Measurements from ENCODE around the gene EPHA2.

EPHA2 gene

DNA sequence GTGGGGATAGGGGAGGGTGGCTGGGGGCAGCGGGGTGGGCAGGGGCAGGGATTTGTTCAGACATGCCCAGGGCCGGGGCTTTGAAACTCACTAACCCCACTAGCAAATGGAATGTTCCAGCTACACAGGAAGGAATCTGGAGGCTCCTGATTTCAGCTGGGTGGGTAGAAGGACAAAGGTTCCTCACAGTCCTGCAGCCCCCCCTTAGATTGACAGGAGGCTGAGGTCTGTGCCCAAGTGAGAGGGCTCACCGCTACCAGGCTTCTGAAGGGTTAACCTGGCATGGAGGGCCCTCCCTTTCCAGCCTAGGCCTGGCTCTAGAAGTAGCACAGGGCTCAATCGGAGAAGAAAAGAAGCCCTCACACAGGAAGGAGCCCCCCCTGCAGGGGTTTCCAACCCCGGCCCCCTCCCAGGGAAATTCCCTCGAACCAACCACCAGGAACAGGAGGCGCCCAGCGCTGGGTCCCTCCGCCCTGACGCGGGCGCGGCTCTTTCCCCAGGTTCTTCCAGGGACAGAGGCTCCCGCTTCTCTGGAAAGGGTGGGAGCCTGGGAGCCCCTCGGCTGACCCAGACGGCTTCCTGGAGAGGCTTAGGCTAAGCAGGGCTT is 3.3 kb downstream of the EPHA2 start:
- Histone ChIP-seq H3K36me3 (ENCODE audit: control insufficient read depth, insufficient read depth, low read length, severe bottlenecking) (no peaks in the 10 kb centered on the region), H3K9ac (ENCODE audit: low read length) (no peak overlapping the region), H3K27me3 (replicated peaks; ENCODE audit: control insufficient read depth, insufficient read depth, low read length) (no peaks in the 10 kb centered on the region), H3K9me3 (ENCODE audit: control insufficient read depth, low read length) (no peaks in the 10 kb centered on the region), H3K4me3 (ENCODE audit: low read length) (no peak overlapping the region), H3K4me1 (ENCODE audit: control insufficient read depth, insufficient read depth, low read length) (peaks cover 32% of the 10 kb centered on the region)
- peak; percentile 70 for DNase-seq (ENCODE audit: low read depth)

DNA sequence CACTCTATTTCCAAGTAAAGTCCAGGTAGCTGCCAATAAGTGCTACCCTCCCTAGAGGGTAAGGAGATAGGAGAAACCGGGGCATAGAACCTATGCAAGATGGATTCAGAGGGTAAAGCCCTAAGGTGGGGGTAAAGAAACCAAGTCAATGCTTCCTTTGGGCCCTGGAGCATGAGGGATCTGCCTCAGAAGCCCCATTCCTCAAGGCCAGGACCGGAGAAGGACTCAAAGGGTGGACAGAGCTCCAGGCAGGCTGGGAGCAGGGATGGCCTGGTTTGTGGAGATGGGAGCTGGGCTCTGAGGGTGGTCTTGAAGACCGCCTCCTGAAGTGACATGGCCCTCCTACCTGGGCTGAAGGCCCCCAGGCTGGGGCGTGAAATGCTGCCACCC is 3.9 kb downstream of the EPHA2 start:
- Histone ChIP-seq H3K4me3 (ENCODE audit: low read length) (no peak overlapping the region), H3K36me3 (ENCODE audit: control insufficient read depth, insufficient read depth, low read length, severe bottlenecking) (no peaks in the 10 kb centered on the region), H3K4me1 (ENCODE audit: control insufficient read depth, insufficient read depth, low read length) (peaks cover 36% of the 10 kb centered on the region), H3K27me3 (replicated peaks; ENCODE audit: control insufficient read depth, insufficient read depth, low read length) (no peaks in the 10 kb centered on the region), H3K9me3 (ENCODE audit: control insufficient read depth, low read length) (no peaks in the 10 kb centered on the region), H3K9ac (ENCODE audit: low read length) (no peak overlapping the region)
- DNase-seq (ENCODE audit: low read depth), result peak; percentile 22

DNA sequence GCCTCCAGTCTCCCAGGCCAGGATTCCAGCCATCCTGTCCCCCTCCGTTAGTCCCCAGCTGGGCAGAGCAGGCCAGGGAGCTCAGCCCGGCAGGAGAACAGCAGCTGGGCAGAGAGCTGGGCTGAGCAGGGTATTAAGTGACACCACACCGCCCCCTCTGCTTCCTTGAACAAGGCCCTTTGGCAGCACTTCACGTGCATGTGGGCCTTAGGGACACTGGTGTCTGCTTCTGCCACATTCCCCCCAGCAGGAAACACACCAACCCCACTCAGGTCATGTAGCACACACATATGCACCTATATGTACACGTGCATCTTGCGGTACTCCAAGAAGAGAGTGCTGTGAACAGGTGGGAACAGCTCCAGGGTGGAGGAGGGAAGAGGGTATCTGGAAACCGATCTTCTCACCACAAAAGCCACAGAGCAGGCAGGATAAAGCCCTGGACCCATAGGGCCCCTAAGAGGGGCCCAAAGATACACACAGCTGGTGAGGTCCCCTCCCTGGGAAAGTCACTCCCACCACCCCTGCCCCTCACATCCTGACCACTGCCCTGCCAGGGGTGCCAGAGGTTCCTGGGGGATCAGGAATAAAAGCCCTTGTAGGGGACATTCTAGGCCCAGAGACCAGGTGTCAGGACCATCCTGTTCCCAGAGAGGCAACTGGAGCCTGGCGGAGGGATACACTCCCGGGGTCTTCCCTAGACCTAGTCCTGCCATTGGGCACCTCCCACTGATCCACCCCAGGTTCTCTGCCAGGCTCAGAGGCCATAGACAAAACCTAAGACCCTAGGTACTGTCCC is 4.5 kb downstream of the EPHA2 start:
- Histone ChIP-seq H3K4me1 (ENCODE audit: control insufficient read depth, insufficient read depth, low read length) (peaks cover 42% of the 10 kb centered on the region), H3K36me3 (ENCODE audit: control insufficient read depth, insufficient read depth, low read length, severe bottlenecking) (no peaks in the 10 kb centered on the region), H3K4me3 (ENCODE audit: low read length) (no peak overlapping the region), H3K9ac (ENCODE audit: low read length) (peak overlapping the region; percentile 19), H3K27me3 (replicated peaks; ENCODE audit: control insufficient read depth, insufficient read depth, low read length) (no peaks in the 10 kb centered on the region), H3K9me3 (ENCODE audit: control insufficient read depth, low read length) (no peaks in the 10 kb centered on the region)
- peak; percentile 77 for DNase-seq (ENCODE audit: low read depth)

DNA sequence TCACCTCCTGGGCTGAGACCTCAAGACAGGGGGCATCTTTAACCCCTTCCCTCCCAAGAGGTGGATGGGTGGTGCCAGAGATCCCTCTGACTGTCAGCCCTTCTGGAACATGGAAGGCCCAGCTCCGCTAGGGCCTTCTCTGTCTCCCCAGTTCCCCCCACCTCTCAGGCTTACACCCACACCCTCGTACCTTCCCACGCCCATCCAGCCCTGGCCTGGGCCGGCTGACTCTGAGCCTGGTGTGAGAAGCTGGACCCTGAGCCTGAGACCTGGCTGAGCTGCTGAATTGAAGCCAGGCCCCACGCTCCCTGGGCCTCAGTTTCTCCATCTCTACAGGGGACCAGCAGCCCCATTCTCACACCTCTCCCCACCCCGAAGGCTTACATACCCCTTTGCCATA is 5.4 kb downstream of the EPHA2 start:
- DNase-seq (ENCODE audit: low read depth), result no peak
- Histone ChIP-seq H3K4me1 (ENCODE audit: control insufficient read depth, insufficient read depth, low read length) (peaks cover 47% of the 10 kb centered on the region), H3K36me3 (ENCODE audit: control insufficient read depth, insufficient read depth, low read length, severe bottlenecking) (no peaks in the 10 kb centered on the region)

GRCh38 chr1:16149702-16150488 is 6.0 kb downstream of the EPHA2 start:
- H3K4me3 ChIP-seq (ENCODE audit: low read length), result no peak overlapping the region
- DNase-seq (ENCODE audit: low read depth), result no peak
- peaks cover 47% of the 10 kb centered on the region for H3K4me1 ChIP-seq (ENCODE audit: control insufficient read depth, insufficient read depth, low read length)
- H3K9ac ChIP-seq (ENCODE audit: low read length), result peak overlapping the region; percentile 19
- no peaks in the 10 kb centered on the region for H3K36me3 ChIP-seq (ENCODE audit: control insufficient read depth, insufficient read depth, low read length, severe bottlenecking)
- H3K9me3 ChIP-seq (ENCODE audit: control insufficient read depth, low read length), result no peaks in the 10 kb centered on the region
- no peaks in the 10 kb centered on the region for H3K27me3 ChIP-seq (replicated peaks; ENCODE audit: control insufficient read depth, insufficient read depth, low read length)

More for the DNA sequence above, 5.4 kb downstream of the EPHA2 start:
- Histone ChIP-seq H3K9me3 (ENCODE audit: control insufficient read depth, low read length) (no peaks in the 10 kb centered on the region), H3K9ac (ENCODE audit: low read length) (peak overlapping the region; percentile 19), H3K27me3 (replicated peaks; ENCODE audit: control insufficient read depth, insufficient read depth, low read length) (no peaks in the 10 kb centered on the region), H3K4me3 (ENCODE audit: low read length) (no peak overlapping the region)

DNA sequence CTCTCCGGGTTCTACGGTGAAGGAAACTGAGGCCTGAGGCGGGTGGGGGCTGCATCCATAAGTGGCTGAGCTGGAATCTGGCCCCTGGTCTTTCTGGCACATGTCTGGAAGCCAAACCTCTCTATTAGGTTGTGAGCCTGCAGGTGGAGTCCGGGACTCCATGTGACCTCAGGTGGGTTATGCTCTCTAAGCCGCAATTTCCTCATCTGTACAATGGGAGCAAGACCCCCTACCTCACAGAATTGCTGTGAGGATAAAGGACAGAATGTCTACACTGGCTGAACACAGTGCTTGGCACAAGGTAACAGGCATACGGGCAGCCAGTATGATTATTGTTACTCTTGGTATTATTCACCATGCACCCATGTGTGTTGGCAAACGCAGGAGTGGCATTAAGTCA is 6.7 kb downstream of the EPHA2 start:
- peaks cover 47% of the 10 kb centered on the region for H3K4me1 ChIP-seq (ENCODE audit: control insufficient read depth, insufficient read depth, low read length)
- no peaks in the 10 kb centered on the region for H3K36me3 ChIP-seq (ENCODE audit: control insufficient read depth, insufficient read depth, low read length, severe bottlenecking)
- H3K27me3 ChIP-seq (replicated peaks; ENCODE audit: control insufficient read depth, insufficient read depth, low read length), result no peaks in the 10 kb centered on the region
- no peaks in the 10 kb centered on the region for H3K9me3 ChIP-seq (ENCODE audit: control insufficient read depth, low read length)
- no peak for DNase-seq (ENCODE audit: low read depth)
- H3K9ac ChIP-seq (ENCODE audit: low read length), result no peak overlapping the region
- no peak overlapping the region for H3K4me3 ChIP-seq (ENCODE audit: low read length)

DNA sequence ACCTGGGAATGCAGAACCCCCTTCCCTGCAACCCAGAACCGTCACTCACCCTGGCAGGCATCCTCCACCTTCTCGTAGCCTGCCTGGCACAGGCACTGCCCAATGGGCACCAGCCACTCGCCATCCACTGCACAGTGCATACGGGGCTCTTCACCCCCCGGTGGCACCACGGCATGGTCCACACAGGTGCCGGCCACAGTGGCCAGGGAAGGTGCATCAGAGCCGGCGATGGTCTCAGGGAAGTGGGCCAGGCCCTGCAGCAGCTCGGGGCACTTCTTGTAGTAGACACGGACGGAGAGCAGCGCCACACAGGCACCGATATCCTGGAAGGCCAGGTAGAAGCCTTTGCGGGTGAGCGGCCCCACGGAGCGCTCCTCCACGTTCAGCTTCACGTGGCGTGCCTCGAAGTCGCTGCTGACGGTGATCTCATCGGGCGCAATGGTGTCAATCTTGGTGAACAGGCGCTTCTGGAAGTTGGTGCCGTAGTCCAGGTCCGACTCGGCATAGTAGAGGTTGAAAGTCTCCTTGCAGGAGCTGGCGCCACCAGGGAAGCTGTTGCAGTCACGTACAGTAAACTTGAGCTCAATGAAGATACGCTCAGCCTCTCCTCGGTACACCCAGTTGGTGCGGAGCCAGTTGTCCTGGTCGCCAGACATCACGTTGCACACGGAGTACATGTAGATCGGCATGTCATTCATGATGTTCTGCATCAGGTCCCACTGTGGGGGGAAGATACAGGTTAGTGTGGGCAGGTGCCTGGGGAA is 7.4 kb downstream of the EPHA2 start:
- DNase-seq (ENCODE audit: low read depth), result no peak
- Histone ChIP-seq H3K9me3 (ENCODE audit: control insufficient read depth, low read length) (no peaks in the 10 kb centered on the region), H3K36me3 (ENCODE audit: control insufficient read depth, insufficient read depth, low read length, severe bottlenecking) (no peaks in the 10 kb centered on the region), H3K4me1 (ENCODE audit: control insufficient read depth, insufficient read depth, low read length) (peaks cover 43% of the 10 kb centered on the region), H3K4me3 (ENCODE audit: low read length) (no peak overlapping the region), H3K27me3 (replicated peaks; ENCODE audit: control insufficient read depth, insufficient read depth, low read length) (no peaks in the 10 kb centered on the region), H3K9ac (ENCODE audit: low read length) (no peak overlapping the region)

- no peak for DNase-seq (ENCODE audit: low read depth)
- Histone ChIP-seq H3K9ac (ENCODE audit: low read length) (no peak overlapping the region), H3K36me3 (ENCODE audit: control insufficient read depth, insufficient read depth, low read length, severe bottlenecking) (no peaks in the 10 kb centered on the region), H3K4me1 (ENCODE audit: control insufficient read depth, insufficient read depth, low read length) (peaks cover 37% of the 10 kb centered on the region), H3K27me3 (replicated peaks; ENCODE audit: control insufficient read depth, insufficient read depth, low read length) (no peaks in the 10 kb centered on the region), H3K9me3 (ENCODE audit: control insufficient read depth, low read length) (no peaks in the 10 kb centered on the region), H3K4me3 (ENCODE audit: low read length) (no peak overlapping the region)
Measured at GRCh38 chr1:16147156-16147926, 8.5 kb downstream of the EPHA2 start.

DNA sequence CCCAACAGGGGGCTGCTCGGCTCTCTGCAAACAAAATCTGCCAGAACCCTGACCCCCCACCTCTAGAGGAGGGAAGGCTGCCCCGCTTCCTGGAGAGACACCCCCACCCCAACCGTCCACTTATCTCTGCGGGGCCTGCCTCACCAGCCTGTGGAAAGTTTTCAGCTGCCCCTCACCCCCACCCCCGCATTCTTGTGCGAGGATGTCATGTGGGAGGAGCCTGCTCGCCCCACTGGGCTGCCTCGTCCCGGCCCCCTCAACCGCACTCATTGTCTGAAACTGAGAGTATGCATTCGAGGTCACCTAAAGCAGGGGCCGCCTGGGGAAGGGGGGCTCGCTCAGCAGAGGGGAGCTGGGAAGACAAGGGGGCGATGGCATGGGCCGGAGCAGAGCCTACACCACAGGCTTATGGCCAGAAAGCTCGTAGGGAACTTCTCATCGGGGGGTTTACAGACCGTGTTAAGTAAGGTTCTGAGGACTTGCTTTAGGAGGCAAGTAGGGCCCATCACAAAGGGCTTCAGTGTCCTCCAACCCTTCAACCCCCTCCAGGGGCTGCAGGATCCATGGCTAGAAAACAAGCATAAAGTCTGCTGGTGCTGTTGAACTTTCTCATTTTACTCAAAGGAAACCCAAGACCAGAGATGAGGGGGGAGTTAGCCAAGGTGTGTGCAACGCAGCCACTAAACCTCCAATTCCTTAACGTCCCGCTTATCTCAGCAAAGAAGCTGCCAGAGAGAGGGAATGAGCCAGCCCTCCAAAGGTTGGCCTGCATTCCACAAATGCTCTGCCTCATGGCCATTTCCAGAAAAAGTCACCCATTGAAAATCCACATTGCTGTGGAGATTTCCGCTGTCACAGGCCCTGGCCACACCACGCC is 9.4 kb downstream of the EPHA2 start:
- Histone ChIP-seq H3K36me3 (ENCODE audit: control insufficient read depth, insufficient read depth, low read length, severe bottlenecking) (no peaks in the 10 kb centered on the region), H3K27me3 (replicated peaks; ENCODE audit: control insufficient read depth, insufficient read depth, low read length) (no peaks in the 10 kb centered on the region), H3K9ac (ENCODE audit: low read length) (peak overlapping the region; percentile 82), H3K4me3 (ENCODE audit: low read length) (peak overlapping the region; percentile 58), H3K9me3 (ENCODE audit: control insufficient read depth, low read length) (no peaks in the 10 kb centered on the region), H3K4me1 (ENCODE audit: control insufficient read depth, insufficient read depth, low read length) (peaks cover 37% of the 10 kb centered on the region)
- DNase-seq (ENCODE audit: low read depth), result peak; percentile 93
